HG02884 (cell line): Measurements from ENCODE around the gene MEGF10.

Experiments
- ATAC-seq: cut with Tn5 transposase; IDR thresholded peaks from one replicate; pipeline ENCODE4 v1.9.1; 2021; ENCODE audit warnings: mild to moderate bottlenecking, moderate library complexity; ENCODE audit not compliant: unreplicated experiment

MEGF10 gene

GRCh38 chr5:127431977-127432585, 141.5 kb downstream of the MEGF10 start:
- ATAC-seq, result no peak

DNA sequence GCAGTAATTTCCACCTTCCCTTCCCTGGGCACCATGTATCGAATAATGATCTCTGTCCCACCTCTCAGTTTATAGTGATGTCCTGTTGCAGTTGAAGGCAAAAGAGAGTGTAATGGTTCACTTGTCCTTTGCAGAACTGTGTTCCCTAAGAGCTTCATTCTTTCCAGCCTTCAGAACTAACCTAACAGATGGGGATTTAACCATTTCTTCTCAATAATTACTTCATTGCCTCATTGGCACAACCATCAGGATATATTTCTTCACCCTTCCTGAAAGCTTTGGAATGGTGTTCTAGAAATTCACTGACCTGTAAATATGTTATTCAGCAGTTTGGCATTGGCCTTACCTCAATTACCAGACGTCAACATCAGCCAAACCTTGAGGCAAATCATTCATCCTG, 142.9 kb downstream of the MEGF10 start:
- no peak for ATAC-seq

DNA sequence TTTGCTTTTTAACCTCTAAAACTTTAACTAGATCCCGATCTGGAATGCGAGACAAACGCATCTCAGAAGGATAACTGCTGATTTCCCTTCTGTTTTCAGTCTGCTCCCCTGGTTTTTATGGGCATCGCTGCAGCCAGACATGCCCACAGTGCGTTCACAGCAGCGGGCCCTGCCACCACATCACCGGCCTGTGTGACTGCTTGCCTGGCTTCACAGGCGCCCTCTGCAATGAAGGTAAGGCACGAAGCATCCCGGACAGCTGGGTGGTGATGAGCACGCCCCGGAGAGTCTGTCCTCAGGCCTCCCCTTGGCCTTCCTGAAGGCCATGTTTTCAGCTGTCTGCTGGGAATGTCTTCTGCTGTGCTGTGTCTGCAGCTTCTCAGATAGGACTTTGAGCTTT, 144.0 kb downstream of the MEGF10 start:
- ATAC-seq, result no peak

DNA sequence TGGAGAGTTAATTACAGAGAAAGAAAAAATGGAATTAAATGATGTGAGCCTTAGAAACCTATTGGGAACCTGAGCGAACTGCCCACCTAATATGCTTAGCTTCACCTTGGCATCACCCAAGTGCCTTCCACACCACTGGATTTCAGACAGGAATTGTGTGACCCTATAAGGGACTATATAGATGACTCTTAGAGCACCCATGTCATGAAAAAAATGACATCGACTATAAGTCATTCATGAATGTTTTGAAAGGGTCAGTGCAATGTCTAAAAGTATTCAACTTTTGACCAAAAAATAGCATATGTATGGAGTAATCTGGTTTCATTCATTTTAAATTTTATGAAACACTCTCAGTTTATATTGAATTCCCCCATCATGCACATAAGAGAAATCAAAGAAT, 145.2 kb downstream of the MEGF10 start:
- ATAC-seq, result no peak

DNA sequence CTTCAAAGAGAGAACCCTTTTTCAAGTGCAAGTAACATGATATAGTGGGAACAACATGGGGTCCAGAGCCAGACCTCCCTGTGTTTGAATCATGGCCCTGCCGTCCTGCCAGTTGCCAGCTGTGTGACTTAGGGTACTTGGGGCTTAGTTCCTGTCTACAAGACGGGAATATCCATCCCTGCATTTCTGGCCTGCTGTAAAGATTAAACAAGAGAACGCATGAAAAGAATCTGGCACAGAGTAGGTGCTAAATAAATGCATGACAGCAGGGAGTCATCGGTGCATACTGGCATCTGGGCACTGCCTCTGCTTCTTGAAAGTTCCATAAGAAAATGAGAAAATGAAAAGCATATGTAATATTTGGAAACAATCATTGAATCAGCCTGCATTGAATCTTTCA, 149.0 kb downstream of the MEGF10 start:
- no peak for ATAC-seq

- ATAC-seq, result no peak
Observed at GRCh38 chr5:127440831-127441230, 150.2 kb downstream of the MEGF10 start.

DNA sequence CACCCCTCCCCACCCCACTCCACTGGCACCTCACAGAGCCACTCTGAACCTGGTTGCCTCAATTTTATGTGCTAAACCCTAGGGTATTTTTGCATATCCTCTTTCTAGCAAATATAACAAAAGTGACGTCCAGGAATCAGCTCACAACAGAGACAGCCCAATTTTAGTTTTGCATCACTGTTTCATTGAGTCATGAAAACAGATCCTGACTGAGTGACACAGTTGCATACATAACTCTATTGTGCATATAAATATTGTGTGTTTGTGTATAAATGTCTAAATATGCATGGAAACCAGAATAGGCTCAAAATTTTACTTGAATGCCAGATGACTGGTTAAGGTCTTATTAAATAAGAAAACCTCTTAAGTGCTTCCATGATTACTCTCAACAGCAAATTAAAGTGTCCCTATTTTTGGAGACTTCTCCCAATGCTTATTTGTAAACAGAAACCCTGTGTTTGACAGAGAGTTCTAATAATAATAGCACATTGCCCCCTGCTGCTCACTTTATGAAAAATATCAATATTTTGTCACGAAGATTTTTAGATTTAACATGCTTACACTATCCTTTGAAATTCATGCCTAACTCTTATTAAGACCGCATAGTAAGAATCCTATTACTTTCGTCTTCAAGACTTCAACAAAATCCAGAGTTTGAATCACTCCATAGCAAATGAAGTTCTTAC, 151.3 kb downstream of the MEGF10 start:
- no peak for ATAC-seq

DNA sequence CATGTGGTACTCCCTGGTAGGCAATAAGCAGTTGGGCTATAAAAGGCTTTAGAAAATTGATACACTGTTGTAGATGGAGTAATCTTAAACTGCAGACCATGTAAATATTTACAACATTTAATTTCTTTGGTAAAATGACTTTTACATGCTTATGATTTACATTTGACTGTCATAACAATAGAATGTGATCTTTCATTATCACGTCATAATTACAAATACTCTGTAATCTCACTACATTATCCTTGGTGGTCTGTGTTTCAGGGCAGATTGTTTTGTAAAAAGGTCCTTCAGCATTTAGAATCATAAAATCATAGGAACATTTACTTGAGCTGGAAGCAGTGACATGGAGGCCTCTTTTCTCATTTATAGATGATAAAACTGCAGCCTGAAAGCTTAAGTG, 153.6 kb downstream of the MEGF10 start:
- ATAC-seq, result no peak

- no peak for ATAC-seq
Observed at GRCh38 chr5:127445328-127445727, 154.7 kb downstream of the MEGF10 start.

DNA sequence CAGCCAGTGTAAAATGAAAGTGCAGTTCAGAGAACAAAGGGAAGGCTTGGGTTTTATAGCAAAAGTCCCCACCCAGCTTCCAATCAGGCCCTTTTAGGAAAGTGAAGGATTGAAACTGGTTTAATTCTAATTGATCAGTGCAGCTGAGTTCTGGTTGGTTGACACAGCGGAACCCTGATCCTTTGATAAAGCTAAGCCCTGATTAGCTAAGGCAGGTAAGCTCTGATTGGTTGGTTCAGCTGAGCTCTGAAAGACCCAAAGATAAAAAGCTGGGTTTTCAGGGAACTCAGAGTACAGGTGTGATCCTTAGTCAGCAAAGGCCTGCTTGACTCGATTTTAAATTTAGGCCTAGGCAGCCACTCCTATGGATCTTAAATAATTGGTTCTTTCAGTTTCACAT, 156.0 kb downstream of the MEGF10 start:
- ATAC-seq, result no peak

DNA sequence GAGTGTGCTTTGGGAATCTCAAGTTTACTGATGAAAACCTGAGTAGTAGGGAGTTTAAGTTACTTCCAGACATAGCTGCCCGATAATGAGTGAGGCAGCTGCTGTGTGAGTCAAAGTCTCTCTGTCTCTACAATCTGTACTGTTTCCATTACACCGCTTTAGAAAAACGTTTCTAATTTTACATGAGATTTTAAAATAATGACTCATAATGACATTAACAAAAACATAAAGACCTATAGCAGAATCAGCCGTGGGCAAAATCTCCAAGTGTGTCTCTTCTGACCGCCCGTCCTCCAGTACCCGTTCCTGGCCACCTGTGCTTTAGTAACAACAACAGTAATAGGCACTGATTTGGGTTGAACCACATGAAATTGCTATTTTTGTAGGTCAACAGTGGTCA, 157.2 kb downstream of the MEGF10 start:
- ATAC-seq, result no peak

GRCh38 chr5:127450046-127450445, 159.4 kb downstream of the MEGF10 start:
- ATAC-seq, result no peak

- ATAC-seq, result no peak
Observed at GRCh38 chr5:127451096-127451495, 160.5 kb downstream of the MEGF10 start.

DNA sequence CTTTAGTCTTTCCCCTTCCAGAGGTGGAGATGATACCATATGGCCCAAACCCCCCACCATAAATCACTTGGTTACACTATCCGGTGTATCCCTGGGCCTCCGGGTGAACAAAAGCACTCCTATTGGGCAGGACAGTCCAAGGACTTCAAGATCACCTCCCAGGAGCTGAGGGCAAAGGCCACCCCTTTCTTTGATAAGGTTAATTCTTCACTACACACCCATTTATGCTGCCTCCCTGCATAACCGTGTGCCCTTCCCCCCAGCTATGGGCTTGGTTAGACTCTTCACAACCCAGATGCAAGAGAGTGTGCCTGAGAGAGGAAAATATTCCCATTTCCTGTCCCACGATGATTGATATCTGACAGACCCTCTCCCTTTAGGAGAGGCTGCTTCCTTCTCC, 162.0 kb downstream of the MEGF10 start:
- no peak for ATAC-seq

DNA sequence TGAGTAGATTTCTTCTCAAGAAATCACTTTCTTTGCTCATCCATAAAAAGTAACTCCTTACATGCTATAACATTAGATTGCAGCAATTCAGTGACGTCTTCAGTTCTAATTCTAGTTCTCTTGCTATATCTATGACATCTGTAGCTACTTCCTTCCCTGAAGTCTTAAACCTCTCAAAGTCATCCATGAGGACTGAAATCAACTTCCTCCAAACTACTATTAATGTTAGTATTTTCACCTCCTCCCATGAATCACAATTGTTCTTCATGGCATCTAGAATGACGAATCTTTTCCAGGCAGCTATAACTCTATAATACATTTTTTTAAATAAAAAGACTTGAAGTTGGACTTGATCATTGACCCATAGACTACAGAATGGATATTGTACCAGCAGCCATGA, 180.6 kb downstream of the MEGF10 start:
- ATAC-seq, result no peak

DNA sequence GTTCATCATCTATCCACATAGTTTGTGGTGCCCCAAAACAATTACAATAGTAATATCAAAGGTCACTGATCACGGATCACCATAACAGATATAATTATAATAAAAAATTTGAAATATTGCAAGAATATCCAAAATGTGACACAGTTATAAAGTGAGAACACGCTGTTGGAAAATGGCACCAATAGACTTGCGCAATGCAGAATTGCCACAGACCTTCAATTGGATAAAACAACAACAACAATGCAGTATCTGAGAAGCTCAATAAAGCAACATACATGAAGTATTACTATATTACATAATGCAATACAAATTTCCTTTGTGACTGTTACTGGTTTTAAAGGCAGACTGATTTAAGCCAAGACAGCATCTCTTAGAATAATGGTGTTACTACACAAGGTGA, 182.1 kb downstream of the MEGF10 start:
- no peak for ATAC-seq

GRCh38 chr5:127486471-127486870, 195.9 kb downstream of the MEGF10 start:
- no peak for ATAC-seq

- ATAC-seq, result peak; percentile 78
Observed at GRCh38 chr5:127492854-127493738, 202.5 kb downstream of the MEGF10 start.

- ATAC-seq, result no peak
Observed at GRCh38 chr5:127498548-127498947, 208.0 kb downstream of the MEGF10 start.

DNA sequence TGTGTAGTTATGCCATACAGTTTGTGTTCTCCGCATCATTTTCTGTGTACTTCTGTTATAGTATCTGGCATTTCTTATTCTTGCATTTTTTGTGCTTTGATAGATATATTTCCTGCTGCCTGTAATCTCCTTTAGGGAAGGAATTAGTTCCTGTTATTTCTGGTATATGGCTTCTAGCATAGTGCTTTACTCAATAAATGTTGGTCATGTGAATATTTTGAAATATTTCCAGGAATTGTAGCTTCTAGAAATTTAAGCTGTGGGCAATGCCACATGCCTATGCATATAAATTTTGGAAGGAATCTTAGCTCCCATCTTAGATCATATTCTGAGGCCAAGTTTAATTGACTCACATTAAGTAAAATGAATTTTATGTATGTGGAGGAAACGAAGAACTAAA, 215.3 kb downstream of the MEGF10 start:
- ATAC-seq, result no peak

DNA sequence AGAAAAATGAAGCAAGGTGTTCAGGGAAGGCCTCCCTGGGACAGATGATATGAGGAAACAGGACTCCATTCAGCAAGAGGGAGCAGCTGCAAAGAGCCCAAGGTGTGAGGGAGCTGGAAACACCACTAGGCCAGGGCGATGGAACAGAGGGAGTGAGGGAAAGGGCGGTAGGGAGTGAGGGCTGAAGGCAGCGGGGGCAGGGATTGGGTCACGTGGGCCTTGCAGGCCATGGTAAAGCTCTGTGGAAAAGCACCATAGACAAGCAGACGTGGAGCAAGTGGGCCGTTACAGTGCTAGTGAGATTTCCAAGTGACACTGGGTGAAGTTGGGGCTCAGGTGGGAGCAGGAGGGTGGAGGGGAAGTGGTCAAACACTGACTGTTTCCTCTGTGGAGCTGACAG, 216.0 kb downstream of the MEGF10 start:
- ATAC-seq, result no peak
